ENCODE data around the gene MAPRE2. TPM values are rescaled to one million over a fixed set of nuclear protein-coding genes. Genes with fewer than 3 reads are reported as not detected.
"Not testable (repeated sequence)": the region's sequence is repeated elsewhere in the genome, so short reads cannot be mapped to it uniquely, and the experiment has no call there.

Gene MAPRE2
- total RNA-seq, 2 donors from 2014 or later, result 91.4 to 111 TPM

GRCh38 chr18:35167857-35168256 is 126.6 kb downstream of the MAPRE2 start:
- no peak overlapping the region for H3K4me3 Mint-ChIP-seq
- DNase-seq, result no peak
- H3K27me3 Mint-ChIP-seq, result peaks cover 12% of the 10 kb centered on the region
- no peaks in the 10 kb centered on the region for H3K36me3 Mint-ChIP-seq (ENCODE audit: low read depth)
- no peak for ATAC-seq
- H3K9me3 ChIP-seq (ENCODE audit: control insufficient read depth, low read length, poor library complexity, severe bottlenecking), result no peaks in the 10 kb centered on the region
- H3K4me1 Mint-ChIP-seq, result peaks cover 3% of the 10 kb centered on the region
- H3K27ac Mint-ChIP-seq, result no peak overlapping the region

GRCh38 chr18:35170323-35170722 is 129.1 kb downstream of the MAPRE2 start:
- ATAC-seq; DNase-seq; H3K4me1 Mint-ChIP-seq; H3K27ac Mint-ChIP-seq; H3K36me3 Mint-ChIP-seq (ENCODE audit: low read depth); H3K27me3 Mint-ChIP-seq; H3K9me3 ChIP-seq (ENCODE audit: control insufficient read depth, low read length, poor library complexity, severe bottlenecking); H3K4me3 Mint-ChIP-seq: not testable (repeated sequence)

GRCh38 chr18:35171315-35171987 is 130.2 kb downstream of the MAPRE2 start:
- ATAC-seq (no peak), DNase-seq (no peak)
- Mint-ChIP-seq H3K4me3 (no peak overlapping the region), H3K27me3 (peaks cover 5% of the 10 kb centered on the region), H3K4me1 (peaks cover 6% of the 10 kb centered on the region), H3K36me3 (ENCODE audit: low read depth) (peaks cover 2% of the 10 kb centered on the region), H3K27ac (no peak overlapping the region)
- H3K9me3 ChIP-seq (ENCODE audit: control insufficient read depth, low read length, poor library complexity, severe bottlenecking), result no peaks in the 10 kb centered on the region

- ATAC-seq, result no peak
- H3K4me1 Mint-ChIP-seq, result peaks cover 6% of the 10 kb centered on the region
- DNase-seq, result no peak
- H3K27me3 Mint-ChIP-seq, result peaks cover 5% of the 10 kb centered on the region
- no peak overlapping the region for H3K4me3 Mint-ChIP-seq
- peaks cover 2% of the 10 kb centered on the region for H3K36me3 Mint-ChIP-seq (ENCODE audit: low read depth)
- H3K9me3 ChIP-seq (ENCODE audit: control insufficient read depth, low read length, poor library complexity, severe bottlenecking), result no peaks in the 10 kb centered on the region
- H3K27ac Mint-ChIP-seq, result no peak overlapping the region
Observed at GRCh38 chr18:35172009-35172408, 130.8 kb downstream of the MAPRE2 start.

GRCh38 chr18:35172451-35173035 is 131.3 kb downstream of the MAPRE2 start:
- peaks cover 2% of the 10 kb centered on the region for H3K36me3 Mint-ChIP-seq (ENCODE audit: low read depth)
- H3K9me3 ChIP-seq (ENCODE audit: control insufficient read depth, low read length, poor library complexity, severe bottlenecking), result no peaks in the 10 kb centered on the region
- peak overlapping the region; percentile 10 for H3K27ac Mint-ChIP-seq
- peaks cover 6% of the 10 kb centered on the region for H3K4me1 Mint-ChIP-seq
- no peak for DNase-seq
- no peak for ATAC-seq
- H3K27me3 Mint-ChIP-seq, result peaks cover 5% of the 10 kb centered on the region
- no peak overlapping the region for H3K4me3 Mint-ChIP-seq

- Mint-ChIP-seq H3K27ac (no peak overlapping the region), H3K4me1 (peaks cover 6% of the 10 kb centered on the region), H3K4me3 (no peak overlapping the region), H3K36me3 (ENCODE audit: low read depth) (peaks cover 2% of the 10 kb centered on the region), H3K27me3 (no peaks in the 10 kb centered on the region)
- no peak for DNase-seq
- peak; percentile 60 for ATAC-seq
- no peaks in the 10 kb centered on the region for H3K9me3 ChIP-seq (ENCODE audit: control insufficient read depth, low read length, poor library complexity, severe bottlenecking)
Observed at GRCh38 chr18:35174093-35174731, 133.0 kb downstream of the MAPRE2 start.

- ATAC-seq (no peak), DNase-seq (no peak)
- Mint-ChIP-seq H3K4me3 (no peak overlapping the region), H3K27ac (no peak overlapping the region), H3K36me3 (ENCODE audit: low read depth) (peaks cover 2% of the 10 kb centered on the region), H3K4me1 (peaks cover 6% of the 10 kb centered on the region), H3K27me3 (no peaks in the 10 kb centered on the region)
- H3K9me3 ChIP-seq (ENCODE audit: control insufficient read depth, low read length, poor library complexity, severe bottlenecking), result no peaks in the 10 kb centered on the region
Observed at GRCh38 chr18:35174745-35175144, 133.5 kb downstream of the MAPRE2 start.

- DNase-seq (no peak), ATAC-seq (no peak)
- no peaks in the 10 kb centered on the region for H3K9me3 ChIP-seq (ENCODE audit: control insufficient read depth, low read length, poor library complexity, severe bottlenecking)
- peaks cover 2% of the 10 kb centered on the region for H3K36me3 Mint-ChIP-seq (ENCODE audit: low read depth)
- peaks cover 10% of the 10 kb centered on the region for H3K27me3 Mint-ChIP-seq
- H3K27ac Mint-ChIP-seq, result no peak overlapping the region
- no peak overlapping the region for H3K4me3 Mint-ChIP-seq
- peaks cover 9% of the 10 kb centered on the region for H3K4me1 Mint-ChIP-seq
Observed at GRCh38 chr18:35176925-35177324, 135.7 kb downstream of the MAPRE2 start.

- peaks cover 2% of the 10 kb centered on the region for H3K36me3 Mint-ChIP-seq (ENCODE audit: low read depth)
- H3K27me3 Mint-ChIP-seq, result peaks cover 18% of the 10 kb centered on the region
- ATAC-seq, result no peak
Observed at GRCh38 chr18:35178260-35178659, 137.0 kb downstream of the MAPRE2 start.

GRCh38 chr18:35179906-35180305 is 138.7 kb downstream of the MAPRE2 start:
- H3K9me3 ChIP-seq (ENCODE audit: control insufficient read depth, low read length, poor library complexity, severe bottlenecking), result no peaks in the 10 kb centered on the region
- Mint-ChIP-seq H3K4me1 (peaks cover 4% of the 10 kb centered on the region), H3K36me3 (ENCODE audit: low read depth) (peaks cover under 1% of the 10 kb centered on the region), H3K4me3 (no peak overlapping the region), H3K27me3 (peaks cover 29% of the 10 kb centered on the region), H3K27ac (no peak overlapping the region)
- no peak for DNase-seq
- no peak for ATAC-seq

More at GRCh38 chr18:35178260-35178659, 137.0 kb downstream of the MAPRE2 start:
- H3K27ac Mint-ChIP-seq, result no peak overlapping the region
- DNase-seq, result no peak
- H3K4me1 Mint-ChIP-seq, result peaks cover 6% of the 10 kb centered on the region
- H3K4me3 Mint-ChIP-seq, result no peak overlapping the region
- no peaks in the 10 kb centered on the region for H3K9me3 ChIP-seq (ENCODE audit: control insufficient read depth, low read length, poor library complexity, severe bottlenecking)

- H3K27ac Mint-ChIP-seq, result no peak overlapping the region
- peaks cover 34% of the 10 kb centered on the region for H3K27me3 Mint-ChIP-seq
- H3K4me3 Mint-ChIP-seq, result no peak overlapping the region
- H3K36me3 Mint-ChIP-seq (ENCODE audit: low read depth), result no peaks in the 10 kb centered on the region
- H3K9me3 ChIP-seq (ENCODE audit: control insufficient read depth, low read length, poor library complexity, severe bottlenecking), result no peaks in the 10 kb centered on the region
- ATAC-seq, result no peak
- peaks cover 3% of the 10 kb centered on the region for H3K4me1 Mint-ChIP-seq
- no peak for DNase-seq
Observed at GRCh38 chr18:35180455-35180854, 139.2 kb downstream of the MAPRE2 start.

- Mint-ChIP-seq H3K36me3 (ENCODE audit: low read depth) (no peaks in the 10 kb centered on the region), H3K4me3 (no peak overlapping the region), H3K4me1 (peaks cover 3% of the 10 kb centered on the region), H3K27ac (no peak overlapping the region), H3K27me3 (peaks cover 34% of the 10 kb centered on the region)
- no peak for ATAC-seq
- H3K9me3 ChIP-seq (ENCODE audit: control insufficient read depth, low read length, poor library complexity, severe bottlenecking), result no peaks in the 10 kb centered on the region
- no peak for DNase-seq
Observed at GRCh38 chr18:35182151-35182550, 140.9 kb downstream of the MAPRE2 start.

GRCh38 chr18:35183886-35184285 is 142.7 kb downstream of the MAPRE2 start:
- Mint-ChIP-seq H3K4me3 (no peak overlapping the region), H3K27ac (no peak overlapping the region), H3K36me3 (ENCODE audit: low read depth) (no peaks in the 10 kb centered on the region), H3K27me3 (peaks cover 34% of the 10 kb centered on the region), H3K4me1 (peaks cover 3% of the 10 kb centered on the region)
- no peak for ATAC-seq
- no peak for DNase-seq
- no peaks in the 10 kb centered on the region for H3K9me3 ChIP-seq (ENCODE audit: control insufficient read depth, low read length, poor library complexity, severe bottlenecking)
